Femur (tissue), 1 donor: ENCODE results near the gene TLCD5.

ENCODE experiments used
- DNase-seq: peaks from one replicate; pipeline ENCODE4 v3.0.0-alpha.2; 2017

TLCD5 gene

GRCh38 chr11:120310870-120311269, 14.2 kb upstream of the TLCD5 start:
- no peak for DNase-seq

GRCh38 chr11:120314861-120315260, 10.2 kb upstream of the TLCD5 start:
- DNase-seq = no peak

- DNase-seq = peak; percentile 49
Observed at GRCh38 chr11:120316880-120317688, 8.0 kb upstream of the TLCD5 start.

- no peak for DNase-seq
Observed at GRCh38 chr11:120317689-120318480, 7.2 kb upstream of the TLCD5 start.

GRCh38 chr11:120318906-120319305, 6.2 kb upstream of the TLCD5 start:
- DNase-seq = no peak

GRCh38 chr11:120326228-120326627, 1.1 kb downstream of the TLCD5 start:
- DNase-seq = no peak

- no peak for DNase-seq
Observed at GRCh38 chr11:120326845-120327281, 1.8 kb downstream of the TLCD5 start.

GRCh38 chr11:120327311-120327710, 2.2 kb downstream of the TLCD5 start:
- DNase-seq = no peak

- no peak for DNase-seq
Observed at GRCh38 chr11:120329556-120329955, 4.5 kb downstream of the TLCD5 start.

- no peak for DNase-seq
Observed at GRCh38 chr11:120330045-120330444, 4.9 kb downstream of the TLCD5 start.

- DNase-seq = no peak
Observed at GRCh38 chr11:120331301-120331996, 6.3 kb downstream of the TLCD5 start.

GRCh38 chr11:120332822-120333716, 8.0 kb downstream of the TLCD5 start:
- no peak for DNase-seq

GRCh38 chr11:120333801-120334200, 8.7 kb downstream of the TLCD5 start:
- DNase-seq = no peak

- DNase-seq = no peak
Observed at GRCh38 chr11:120334332-120334731, 9.2 kb downstream of the TLCD5 start.

GRCh38 chr11:120334894-120335462, 9.9 kb downstream of the TLCD5 start:
- peak; percentile 78 for DNase-seq

GRCh38 chr11:120335556-120335907, 10.4 kb downstream of the TLCD5 start:
- DNase-seq = no peak

GRCh38 chr11:120335908-120336640, 11.0 kb downstream of the TLCD5 start, which contains the start of gene ARHGEF12:
Gene ARHGEF12 (plus strand): TSS chr11:120336413. CDS start chr11:120337244, 831 bp downstream.
- peak; percentile 97 for DNase-seq

- DNase-seq = peak; percentile 75
Observed at GRCh38 chr11:120336641-120337354, 11.7 kb downstream of the TLCD5 start.

- no peak for DNase-seq
Observed at GRCh38 chr11:120337355-120338106, 12.4 kb downstream of the TLCD5 start.
